HG03558 (cell line): ENCODE data around the gene XRN2.
"Not testable (repeated sequence)": the region's sequence is repeated elsewhere in the genome, so short reads cannot be mapped to it uniquely, and the experiment has no call there.

Experiments used
- ATAC-seq: cut with Tn5 transposase; IDR thresholded peaks from one replicate; pipeline ENCODE4 v1.9.1; 2021; ENCODE audit warnings: moderate number of reproducible peaks; ENCODE audit not compliant: unreplicated experiment; ENCODE audit errors: extremely low read depth

XRN2 gene

GRCh38 chr20:21398109-21399004 lies 95.2 kb downstream of the XRN2 start:
- no peak for ATAC-seq

DNA sequence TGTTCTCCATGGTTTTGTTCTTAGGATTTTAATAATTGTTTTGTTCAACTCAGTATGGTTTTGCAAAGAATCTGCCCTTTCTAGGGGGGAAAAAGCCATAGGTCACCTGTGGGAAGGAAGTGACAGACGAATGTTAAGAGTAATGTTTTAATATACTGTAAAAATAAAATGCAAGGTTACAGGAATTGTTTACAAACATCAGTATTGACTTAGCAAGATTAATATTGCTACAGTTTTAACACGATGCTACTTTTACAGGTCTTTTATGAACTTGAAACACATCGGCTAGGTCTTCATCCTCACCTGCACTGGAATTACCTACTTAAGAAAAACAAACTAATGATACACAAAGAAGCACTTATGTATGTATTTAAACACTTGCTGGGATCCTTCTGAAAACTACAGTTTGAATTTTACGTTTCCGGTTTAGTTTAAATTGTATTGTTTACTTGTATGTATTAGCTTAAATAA lies 95.9 kb downstream of the XRN2 start:
- no peak for ATAC-seq

DNA sequence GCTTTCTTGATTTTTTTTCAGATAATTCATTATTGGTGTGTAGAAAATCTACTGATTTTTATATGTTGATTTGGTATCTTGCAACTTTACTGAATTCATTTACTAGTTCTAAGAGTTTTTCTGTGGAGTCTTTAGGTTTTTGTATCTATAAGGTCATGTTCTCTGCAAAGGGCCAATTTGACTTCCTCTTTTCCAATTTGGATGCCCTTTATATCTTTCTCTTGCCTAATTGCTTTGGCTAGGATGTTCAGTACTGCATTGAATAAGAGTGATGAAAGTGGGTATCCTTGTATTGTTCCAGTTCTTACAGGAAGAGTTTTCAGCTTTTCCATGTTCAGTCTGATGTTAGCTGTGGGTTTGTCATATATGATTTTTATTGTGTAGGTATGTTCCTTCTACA lies 108.6 kb downstream of the XRN2 start:
- ATAC-seq = no peak

GRCh38 chr20:21413996-21414395 lies 110.9 kb downstream of the XRN2 start:
- ATAC-seq = not testable (repeated sequence)

- ATAC-seq = not testable (repeated sequence)
These were observed 116.0 kb downstream of the XRN2 start for GRCh38 chr20:21419147-21419546.

GRCh38 chr20:21421601-21422236 lies 118.6 kb downstream of the XRN2 start:
- ATAC-seq = no peak

- ATAC-seq = not testable (repeated sequence)
These were observed 120.6 kb downstream of the XRN2 start for GRCh38 chr20:21423712-21424111.

- no peak for ATAC-seq
These were observed 121.7 kb downstream of the XRN2 start for GRCh38 chr20:21424846-21425245.

- ATAC-seq = no peak
These were observed 126.9 kb downstream of the XRN2 start for GRCh38 chr20:21430020-21430419.

DNA sequence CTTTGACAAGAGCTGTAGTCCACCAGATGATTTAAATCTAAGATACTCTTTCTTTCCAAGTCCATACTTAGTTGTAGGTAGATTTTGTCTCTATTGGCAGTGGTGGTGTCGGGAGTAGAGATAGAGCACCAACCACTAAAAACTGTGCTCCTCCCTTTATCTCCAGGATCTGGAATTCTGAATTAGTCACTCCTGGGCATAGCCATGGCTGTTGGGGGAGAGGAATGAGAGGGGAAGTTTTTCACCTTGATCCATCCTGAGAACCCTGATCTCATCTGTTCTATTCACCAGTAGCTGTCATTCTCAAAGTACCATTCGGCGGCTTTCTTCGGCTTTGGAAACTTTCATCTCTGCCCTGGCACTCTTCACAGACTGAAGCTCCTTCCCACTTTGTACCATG lies 129.8 kb downstream of the XRN2 start:
- no peak for ATAC-seq

DNA sequence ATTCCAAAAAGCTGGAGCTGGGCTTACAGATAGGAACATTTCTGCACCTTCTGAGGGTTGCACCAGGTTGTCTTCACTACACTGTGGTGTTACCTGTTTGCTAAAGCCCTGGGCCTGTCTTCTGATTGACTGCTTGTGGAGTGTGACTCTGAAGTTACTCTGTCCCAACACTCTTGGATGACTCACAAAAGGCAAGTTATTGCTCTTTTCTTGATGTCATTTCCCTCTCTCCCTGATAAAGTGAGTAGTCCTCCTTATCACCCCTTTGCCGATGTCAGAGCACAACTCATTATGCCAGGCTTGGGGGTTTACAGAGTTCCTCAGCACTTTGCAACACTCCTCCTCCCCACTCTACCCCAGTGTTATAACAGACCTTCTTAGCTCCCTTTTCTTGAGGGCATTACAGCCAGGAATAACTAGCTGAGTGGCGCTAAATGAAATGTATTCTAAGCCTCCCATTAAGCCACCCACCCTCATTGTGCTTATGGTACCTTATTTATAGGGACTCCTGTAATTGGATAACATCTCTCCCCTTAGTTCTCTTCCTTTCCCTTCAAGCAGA lies 130.3 kb downstream of the XRN2 start:
- no peak for ATAC-seq

GRCh38 chr20:21435576-21435975 lies 132.4 kb downstream of the XRN2 start:
- no peak for ATAC-seq

DNA sequence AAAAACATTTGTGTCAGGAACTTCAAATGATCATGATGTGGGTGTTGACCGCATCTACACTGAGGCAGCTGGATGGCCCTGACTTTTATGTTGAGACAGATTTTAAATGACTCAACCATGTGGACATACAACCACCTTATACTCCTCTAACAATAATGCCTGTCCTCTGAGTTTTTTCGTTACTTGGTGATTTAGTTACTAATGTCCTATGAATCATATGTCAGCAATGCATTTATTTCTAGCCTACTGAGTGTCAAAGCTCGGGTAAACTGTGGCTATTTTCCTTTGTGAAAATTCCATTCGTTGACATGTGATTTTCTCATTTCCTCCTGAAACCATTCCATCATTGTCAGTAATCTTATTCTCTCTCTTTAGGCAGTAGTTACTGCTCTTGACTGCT lies 133.1 kb downstream of the XRN2 start:
- ATAC-seq = no peak

- ATAC-seq = no peak
These were observed 134.1 kb downstream of the XRN2 start for GRCh38 chr20:21437248-21437647.

GRCh38 chr20:21437816-21438215 lies 134.7 kb downstream of the XRN2 start:
- ATAC-seq = no peak
